HepG2 (cell line): Measurements from ENCODE around the gene MYLK3. TPM values are rescaled to one million over a fixed set of nuclear protein-coding genes. Genes with fewer than 3 reads are reported as not detected.
A peak's percentile ranks its signal among the peaks of the same experiment; 100 is the strongest.

ENCODE experiments used
- ATAD3A ChIP-seq: sonication (generic); formaldehyde crosslinking; IDR thresholded peaks from 2 replicates; pipeline ENCODE4 v1.4.0; 2020; ENCODE audit warnings: missing genetic modification reagents
- DNMT3B ChIP-seq: conservative IDR thresholded peaks from 2 replicates; pipeline ENCODE4 v1.6.1; 2016; ENCODE audit warnings: missing biosample characterization, control low read depth
- DR1 ChIP-seq: sonication (generic); formaldehyde crosslinking; IDR thresholded peaks from 2 replicates; pipeline ENCODE4 v1.8.0; 2021; ENCODE audit warnings: mild to moderate bottlenecking, missing genetic modification reagents, inconsistent platforms
- HMGXB4 ChIP-seq, 2 experiments: sonication (generic) in 1 of 2; formaldehyde crosslinking in 1 of 2; IDR thresholded peaks; 2 replicates each; pipeline versions ENCODE4 v1.4.0 to v1.6.1; 2018 to 2020; ENCODE audit warnings: missing genetic modification reagents in 2 of 2, borderline replicate concordance in 1 of 2, low read depth in 1 of 2, mild to moderate bottlenecking in 1 of 2, missing biosample characterization in 1 of 2
- LCORL ChIP-seq, 2 experiments: fragments of 450-650 bp in 1 of 2; sonication (generic) in 1 of 2; formaldehyde crosslinking in 1 of 2; IDR thresholded peaks; 2 replicates each; pipeline versions ENCODE4 v1.5.0 to v1.6.1; 2017 to 2020; ENCODE audit warnings: antibody characterized with exemption in 1 of 2, missing genetic modification reagents in 1 of 2
- PPARG ChIP-seq: conservative IDR thresholded peaks from 2 replicates; pipeline ENCODE4 v1.6.1; 2016; ENCODE audit warnings: missing biosample characterization, missing genetic modification reagents
- RXRA ChIP-seq: sonication (generic); formaldehyde crosslinking; IDR thresholded peaks from 2 replicates; pipeline ENCODE4 v1.5.1; 2020; ENCODE audit warnings: missing genetic modification reagents
- SIX4 ChIP-seq: sonication (generic); formaldehyde crosslinking; IDR thresholded peaks from 2 replicates; pipeline ENCODE4 v1.4.0; 2020; ENCODE audit warnings: missing genetic modification reagents
- TCF12 ChIP-seq, 2 experiments: fragments of 450-650 bp in 1 of 2; sonication (generic) in 1 of 2; formaldehyde crosslinking in 1 of 2; IDR thresholded peaks; 2 replicates each; pipeline versions ENCODE4 v1.6.1 to v1.8.0; 2017 to 2022; ENCODE audit warnings: antibody characterized with exemption in 1 of 2, mild to moderate bottlenecking in 1 of 2, missing genetic modification reagents in 1 of 2, moderate library complexity in 1 of 2
- ZBTB46 ChIP-seq: sonication (generic); formaldehyde crosslinking; IDR thresholded peaks from 2 replicates; pipeline ENCODE4 v1.4.0; 2020; ENCODE audit warnings: mild to moderate bottlenecking, missing genetic modification reagents, borderline replicate concordance
- ZBTB8A ChIP-seq: sonication (generic); formaldehyde crosslinking; IDR thresholded peaks from 2 replicates; pipeline ENCODE4 v1.4.0; 2020; ENCODE audit warnings: mild to moderate bottlenecking, low read depth, missing genetic modification reagents, borderline replicate concordance
- ZNF292 ChIP-seq: sonication (generic); formaldehyde crosslinking; IDR thresholded peaks from 2 replicates; pipeline ENCODE4 v1.8.1; 2022; ENCODE audit warnings: mild to moderate bottlenecking, low read depth, missing genetic modification reagents, borderline replicate concordance
- ZNF501 ChIP-seq: sonication (generic); formaldehyde crosslinking; IDR thresholded peaks from 2 replicates; pipeline ENCODE4 v1.5.1; 2020; ENCODE audit warnings: mild to moderate bottlenecking, moderate library complexity, missing genetic modification reagents
- ZNF549 ChIP-seq: sonication (generic); formaldehyde crosslinking; IDR thresholded peaks from 2 replicates; pipeline ENCODE4 v1.5.0; 2020; ENCODE audit warnings: missing genetic modification reagents
- ZNF709 ChIP-seq: sonication (generic); formaldehyde crosslinking; IDR thresholded peaks from 2 replicates; pipeline ENCODE4 v1.5.0; 2020; ENCODE audit warnings: mild to moderate bottlenecking, missing genetic modification reagents
- ZNF720 ChIP-seq: sonication (generic); formaldehyde crosslinking; IDR thresholded peaks from 2 replicates; pipeline ENCODE4 v1.4.0; 2020; ENCODE audit warnings: missing genetic modification reagents
- polyA plus RNA-seq, 8 experiments: library from polyadenylated mRNA; depleted of rRNA in 3 of 8; stranded (reverse) in 7 of 8; unstranded in 1 of 8; fragments of >200 nt; fragmentation: Illumina TruSeq in 4 of 8; extraction: Trizol in 4 of 8; gene quantifications; 2 replicates each; pipeline versions ENCODE4 v1.2.1 to v1.2.3, GENCODE V29; 2011 to 2016; ENCODE audit warnings: low read depth in 4 of 8, missing spikeins in 1 of 8, mixed read lengths in 1 of 8; ENCODE audit not compliant: insufficient read depth in 1 of 8
- total RNA-seq, 5 experiments: library from RNA; depleted of rRNA; stranded (reverse); fragments of >200 nt; fragmentation: Illumina TruSeq; extraction: Trizol; gene quantifications; 2 replicates each; pipeline ENCODE4 v1.2.3, GENCODE V29; 2016; ENCODE audit warnings: low read depth in 1 of 5
- TF ChIP-seq, protein P1 (sequence below): sonication (generic); formaldehyde crosslinking; conservative IDR thresholded peaks from 2 replicates; pipeline ENCODE4 v1.4.0; 2020; ENCODE audit warnings: mild to moderate bottlenecking, missing genetic modification reagents, moderate library complexity
- TF ChIP-seq, protein P2 (sequence below): sonication (generic); formaldehyde crosslinking; IDR thresholded peaks from 2 replicates; pipeline ENCODE4 v1.4.0; 2020; ENCODE audit warnings: missing genetic modification reagents

The MYLK3 gene
- total and polyA plus RNA-seq, 2 of the 13 experiments (the other 11 are each of a cell fraction or from before 2014, with no cell fraction given) = 0.04 to 0.18 TPM

DNA sequence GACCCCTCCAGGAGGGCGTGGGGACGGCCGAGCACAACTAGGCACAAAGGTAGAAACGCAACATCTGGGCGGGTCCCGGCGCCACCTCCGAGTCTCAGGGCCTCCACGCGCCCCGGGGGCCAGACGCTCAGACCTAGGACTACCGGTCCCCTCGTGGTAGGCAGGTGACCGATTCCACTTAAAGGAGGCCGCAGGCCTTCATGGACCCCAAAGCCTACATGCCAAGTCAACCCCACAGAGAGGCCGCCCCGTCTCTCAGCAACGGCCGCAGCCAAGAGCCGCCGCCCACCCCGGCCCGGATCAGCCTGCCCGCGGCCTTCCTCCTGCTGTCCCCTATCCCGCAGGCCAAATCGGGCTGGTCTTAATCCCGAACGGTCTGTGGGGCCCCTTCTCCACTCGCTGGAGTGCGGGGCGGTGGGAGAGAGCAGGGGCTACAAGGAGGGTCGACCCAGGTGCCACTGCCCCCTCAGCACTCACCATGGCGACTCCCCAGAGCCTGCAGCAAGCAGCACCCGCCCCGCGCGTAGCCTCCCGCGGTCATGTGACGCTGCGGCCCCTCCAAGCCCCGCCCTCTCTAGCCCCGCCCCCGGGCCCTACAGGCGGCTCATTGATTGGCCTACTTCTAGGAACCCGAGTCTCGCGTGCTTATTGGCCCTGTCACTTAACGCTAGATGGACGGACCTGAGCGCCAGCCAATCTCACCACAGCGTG lies 59.3 kb downstream of the MYLK3 start, which contains the start of gene VPS35 (continued):
- TF ChIP-seq TCF12 (IDR thresholded peaks at IDR 0.05) (no peak), TCF12 (CRISPR knock-in tag; IDR thresholded peaks at IDR 0.05) (no peak), ZNF720 (CRISPR knock-in tag) (no peak), ZBTB46 (CRISPR knock-in tag) (no peak), DR1 (CRISPR knock-in tag) (peak; percentile 77), RXRA (CRISPR knock-in tag) (no peak; the same call in 1 of the 2 replicates), ZBTB8A (no peak; the same call in 1 of the 2 replicates), ZNF501 (CRISPR knock-in tag) (peak; percentile 95), HMGXB4 (CRISPR knock-in tag; IDR thresholded peaks at IDR 0.05; ENCODE audit: borderline replicate concordance in 1 of 2, low read depth in 1 of 2) (peak; percentile 68 to 80), ZNF549 (CRISPR knock-in tag) (0 out of 2 replicates have a peak, but pooled peaks have one; percentile 13), ATAD3A (CRISPR knock-in tag) (no peak), SIX4 (CRISPR knock-in tag) (no peak), DNMT3B (CRISPR knock-in tag) (no peak; the same call in 1 of the 2 replicates), ZNF709 (CRISPR knock-in tag) (peak; percentile 88), LCORL (IDR thresholded peaks at IDR 0.05) (no peak), LCORL (CRISPR knock-in tag; IDR thresholded peaks at IDR 0.05) (no peak), ZNF292 (peak; percentile 64), PPARG (no peak)
- TF ChIP-seq, protein P1, sequence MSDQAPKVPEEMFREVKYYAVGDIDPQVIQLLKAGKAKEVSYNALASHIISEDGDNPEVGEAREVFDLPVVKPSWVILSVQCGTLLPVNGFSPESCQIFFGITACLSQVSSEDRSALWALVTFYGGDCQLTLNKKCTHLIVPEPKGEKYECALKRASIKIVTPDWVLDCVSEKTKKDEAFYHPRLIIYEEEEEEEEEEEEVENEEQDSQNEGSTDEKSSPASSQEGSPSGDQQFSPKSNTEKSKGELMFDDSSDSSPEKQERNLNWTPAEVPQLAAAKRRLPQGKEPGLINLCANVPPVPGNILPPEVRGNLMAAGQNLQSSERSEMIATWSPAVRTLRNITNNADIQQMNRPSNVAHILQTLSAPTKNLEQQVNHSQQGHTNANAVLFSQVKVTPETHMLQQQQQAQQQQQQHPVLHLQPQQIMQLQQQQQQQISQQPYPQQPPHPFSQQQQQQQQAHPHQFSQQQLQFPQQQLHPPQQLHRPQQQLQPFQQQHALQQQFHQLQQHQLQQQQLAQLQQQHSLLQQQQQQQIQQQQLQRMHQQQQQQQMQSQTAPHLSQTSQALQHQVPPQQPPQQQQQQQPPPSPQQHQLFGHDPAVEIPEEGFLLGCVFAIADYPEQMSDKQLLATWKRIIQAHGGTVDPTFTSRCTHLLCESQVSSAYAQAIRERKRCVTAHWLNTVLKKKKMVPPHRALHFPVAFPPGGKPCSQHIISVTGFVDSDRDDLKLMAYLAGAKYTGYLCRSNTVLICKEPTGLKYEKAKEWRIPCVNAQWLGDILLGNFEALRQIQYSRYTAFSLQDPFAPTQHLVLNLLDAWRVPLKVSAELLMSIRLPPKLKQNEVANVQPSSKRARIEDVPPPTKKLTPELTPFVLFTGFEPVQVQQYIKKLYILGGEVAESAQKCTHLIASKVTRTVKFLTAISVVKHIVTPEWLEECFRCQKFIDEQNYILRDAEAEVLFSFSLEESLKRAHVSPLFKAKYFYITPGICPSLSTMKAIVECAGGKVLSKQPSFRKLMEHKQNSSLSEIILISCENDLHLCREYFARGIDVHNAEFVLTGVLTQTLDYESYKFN (CRISPR knock-in tag) = peak; percentile 36
- TF ChIP-seq, protein P2, sequence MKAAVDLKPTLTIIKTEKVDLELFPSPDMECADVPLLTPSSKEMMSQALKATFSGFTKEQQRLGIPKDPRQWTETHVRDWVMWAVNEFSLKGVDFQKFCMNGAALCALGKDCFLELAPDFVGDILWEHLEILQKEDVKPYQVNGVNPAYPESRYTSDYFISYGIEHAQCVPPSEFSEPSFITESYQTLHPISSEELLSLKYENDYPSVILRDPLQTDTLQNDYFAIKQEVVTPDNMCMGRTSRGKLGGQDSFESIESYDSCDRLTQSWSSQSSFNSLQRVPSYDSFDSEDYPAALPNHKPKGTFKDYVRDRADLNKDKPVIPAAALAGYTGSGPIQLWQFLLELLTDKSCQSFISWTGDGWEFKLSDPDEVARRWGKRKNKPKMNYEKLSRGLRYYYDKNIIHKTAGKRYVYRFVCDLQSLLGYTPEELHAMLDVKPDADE = peak; percentile 80; the same call in 1 of the 2 replicates
